Activated CD4-positive, alpha-beta T cell treated with anti-CD3 and anti-CD28 coated beads, Interleukin-2, amount 50 U/mL, for 1 hour (primary cell): ENCODE measurements around the gene SLC26A8.

ENCODE experiments used
- DNase-seq: peaks from one replicate; pipeline ENCODE4 v3.0.0-alpha.2; 2020

Gene SLC26A8

DNA sequence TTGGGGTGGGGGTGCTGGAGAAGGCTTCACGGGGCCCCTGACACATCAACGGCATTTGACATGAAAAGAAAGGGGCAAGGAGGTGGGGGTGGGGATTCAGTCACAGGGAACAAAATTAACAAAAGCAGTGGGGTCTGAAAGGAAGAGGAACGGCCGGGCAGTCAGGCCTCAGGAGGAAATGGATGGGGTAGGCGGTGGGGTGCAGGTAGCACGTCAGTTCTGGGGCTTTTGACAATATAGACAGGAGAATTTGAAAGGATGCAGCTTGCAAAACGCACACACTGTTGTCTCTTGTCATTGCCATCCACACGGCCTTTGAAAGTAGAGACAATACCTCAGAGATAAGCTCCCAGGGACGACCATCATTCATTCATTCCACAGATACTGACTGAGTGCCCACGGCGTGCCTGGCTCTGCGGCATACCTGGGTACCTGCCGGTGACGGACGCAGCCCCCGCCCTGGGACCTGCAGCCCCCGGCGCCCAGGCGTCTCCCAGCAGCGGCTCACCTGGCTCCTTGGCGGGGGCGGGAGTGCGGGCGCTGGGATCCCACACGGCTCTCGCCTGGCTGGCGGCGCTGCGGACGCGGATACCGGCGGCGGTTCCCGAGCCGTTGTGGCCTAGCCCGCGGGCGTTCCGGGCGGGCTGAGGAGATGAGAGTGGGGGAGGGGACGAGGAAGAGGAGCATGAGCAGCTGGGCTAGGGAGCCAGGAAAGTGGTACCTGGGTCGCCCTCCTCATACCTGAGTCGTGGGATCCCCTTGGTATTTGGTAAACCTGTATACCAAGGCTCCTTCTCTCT, at the start of gene SLC26A8:
Gene SLC26A8, minus strand, starts transcription at position 646 of the 800 bp plus-strand sequence. CDS start 4,934 bp downstream, outside the sequence.
- DNase-seq: no peak

GRCh38 chr6:36073587-36073986, 49.1 kb upstream of the SLC26A8 start:
- no peak for DNase-seq

DNA sequence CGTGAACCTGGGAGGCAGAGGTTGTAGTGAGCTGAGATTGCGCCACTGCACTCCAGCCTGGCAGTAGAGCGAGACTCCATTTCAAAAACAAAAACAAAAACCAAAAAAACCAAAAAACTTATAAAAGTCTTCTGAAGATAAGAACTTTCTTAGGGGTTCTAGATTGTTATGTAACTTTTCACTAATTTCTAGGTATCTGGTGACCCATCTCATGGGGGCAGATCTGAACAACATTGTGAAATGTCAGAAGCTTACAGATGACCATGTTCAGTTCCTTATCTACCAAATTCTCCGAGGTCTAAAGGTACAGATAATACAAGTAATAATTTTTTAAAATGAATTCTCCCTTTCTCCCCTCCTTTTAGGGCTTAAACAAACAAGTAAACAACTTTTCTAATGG, 48.2 kb upstream of the SLC26A8 start:
- no peak for DNase-seq

- DNase-seq: no peak
These were observed 47.3 kb upstream of the SLC26A8 start for GRCh38 chr6:36071714-36072113.

DNA sequence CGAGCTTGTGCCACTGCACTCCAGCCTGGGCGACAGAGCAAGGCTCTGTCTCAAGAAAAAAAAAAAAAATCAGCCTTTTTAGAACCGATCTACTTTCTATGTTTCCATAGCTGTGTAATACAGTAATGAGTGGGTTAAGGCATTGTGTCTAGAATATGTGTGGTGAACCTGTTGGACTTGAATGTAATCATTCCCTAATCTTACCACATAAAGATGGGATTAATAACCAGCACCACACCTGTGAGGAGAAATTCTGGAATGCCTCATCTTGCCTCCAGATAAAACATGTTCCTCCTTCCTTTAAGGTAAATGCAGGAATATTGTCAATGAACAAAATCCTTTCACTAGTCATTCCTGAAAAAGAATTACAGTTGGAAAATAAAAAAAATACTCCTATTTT, 46.8 kb upstream of the SLC26A8 start:
- DNase-seq: no peak

GRCh38 chr6:36070252-36070651, 45.8 kb upstream of the SLC26A8 start:
- DNase-seq: no peak

GRCh38 chr6:36069573-36069972, 45.1 kb upstream of the SLC26A8 start:
- DNase-seq: no peak

GRCh38 chr6:36068586-36068985, 44.1 kb upstream of the SLC26A8 start:
- DNase-seq: no peak

- DNase-seq: no peak
These were observed 43.6 kb upstream of the SLC26A8 start for GRCh38 chr6:36068012-36068392.

GRCh38 chr6:36067374-36068011, 43.1 kb upstream of the SLC26A8 start:
- no peak for DNase-seq

GRCh38 chr6:36066817-36067216, 42.4 kb upstream of the SLC26A8 start:
- no peak for DNase-seq

- DNase-seq: no peak
These were observed 41.5 kb upstream of the SLC26A8 start for GRCh38 chr6:36065916-36066315.

DNA sequence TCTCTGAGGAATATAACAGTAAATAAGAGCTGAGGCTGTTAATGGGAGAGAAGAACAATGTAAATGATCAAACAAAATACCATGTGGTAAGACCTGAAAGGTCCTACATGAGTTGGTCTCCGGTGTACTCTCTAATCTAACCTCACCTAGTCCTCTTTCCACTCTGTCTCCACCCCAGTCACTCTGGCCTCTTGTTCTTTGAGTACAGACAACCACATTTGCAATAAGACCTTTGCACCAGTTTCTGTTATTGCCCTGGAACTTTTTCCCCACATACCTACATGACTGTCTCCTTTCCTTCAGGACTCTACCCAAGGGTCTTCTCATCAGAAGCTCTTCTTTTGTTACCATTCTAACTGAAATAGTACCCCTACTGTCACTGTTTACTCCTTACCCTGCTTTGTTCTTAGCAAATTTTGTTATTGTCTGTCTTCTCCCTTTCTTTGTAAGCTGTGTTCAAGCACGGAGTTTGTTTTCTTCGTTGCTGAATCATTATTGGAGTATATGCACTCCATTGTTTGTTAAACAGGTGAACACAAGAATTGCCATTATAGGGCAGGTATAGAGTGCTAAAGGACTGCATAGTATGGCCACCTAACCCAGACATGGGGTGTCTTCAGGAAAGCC, 40.4 kb upstream of the SLC26A8 start:
- DNase-seq: no peak

DNA sequence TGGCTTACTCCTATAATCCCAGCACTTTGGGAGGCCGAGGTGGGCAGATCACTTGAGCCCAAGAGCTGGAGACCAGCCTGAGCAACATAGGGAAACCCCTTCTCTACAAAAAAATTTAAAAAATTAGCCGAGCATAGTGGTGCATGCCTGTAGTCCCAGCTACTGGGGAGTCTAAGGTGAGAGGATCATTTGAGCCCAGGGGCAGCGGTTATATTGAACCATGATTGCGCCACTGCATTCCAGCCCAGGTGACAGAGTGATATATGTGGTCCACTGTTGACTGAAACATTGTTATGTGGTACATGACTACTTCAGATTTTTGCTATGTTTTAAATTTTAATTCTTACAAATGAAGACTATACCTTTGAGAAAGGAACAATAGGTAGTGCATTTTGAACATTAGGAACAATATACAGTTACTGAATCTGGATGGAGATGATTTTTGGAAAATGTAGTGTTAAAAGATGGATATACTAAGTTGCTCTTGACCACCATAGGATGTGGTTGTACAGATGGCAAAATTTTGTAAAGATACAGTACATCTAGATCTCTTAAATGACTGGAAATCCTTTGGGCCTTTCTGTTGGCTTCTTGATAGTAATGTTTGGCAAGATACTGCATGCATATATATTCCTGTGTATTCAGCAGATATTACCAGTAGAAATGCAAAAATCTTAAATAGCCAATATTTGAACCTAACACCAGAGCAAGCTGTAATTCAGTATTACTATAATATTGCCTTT, 39.0 kb upstream of the SLC26A8 start:
- DNase-seq: no peak

- no peak for DNase-seq
These were observed 37.8 kb upstream of the SLC26A8 start for GRCh38 chr6:36062247-36062646.

DNA sequence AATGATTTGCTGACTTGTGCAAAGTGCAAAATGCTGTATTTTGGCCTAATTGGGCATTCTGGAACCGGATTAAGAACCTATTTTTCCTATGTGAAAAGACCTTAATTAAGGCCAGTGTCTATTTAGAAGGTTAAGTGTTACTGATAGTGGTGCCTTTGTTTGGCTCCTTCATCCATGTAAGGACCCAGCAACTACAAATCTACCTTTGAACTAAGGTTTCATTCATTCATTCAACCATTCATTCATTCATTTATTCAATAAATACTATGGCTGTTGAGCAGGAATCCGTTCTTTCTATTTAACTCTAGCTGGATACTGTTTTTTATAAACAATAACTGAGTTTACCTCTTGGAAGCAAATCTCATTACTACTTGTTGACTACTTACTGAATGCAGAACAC, 36.8 kb upstream of the SLC26A8 start:
- DNase-seq: no peak

DNA sequence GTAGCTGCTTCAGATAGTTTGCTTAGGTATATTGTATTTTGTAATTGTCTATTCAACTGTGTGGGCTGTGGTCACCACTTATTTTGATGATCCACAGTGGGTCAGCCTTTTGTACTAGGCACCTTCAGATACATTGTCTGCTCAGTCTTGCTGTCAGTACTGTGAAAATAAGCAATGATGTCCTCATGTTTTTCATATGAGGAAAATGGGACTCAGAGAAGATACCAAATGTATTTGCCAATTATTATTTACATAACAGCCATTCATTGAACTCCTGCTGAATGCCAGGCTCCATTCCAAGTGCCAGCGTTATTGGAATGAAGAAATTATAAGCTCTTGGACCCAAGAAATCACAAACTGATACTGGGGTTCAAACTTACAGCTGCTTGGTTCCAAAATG, 31.7 kb upstream of the SLC26A8 start:
- no peak for DNase-seq

GRCh38 chr6:36054956-36055355, 30.5 kb upstream of the SLC26A8 start:
- DNase-seq: no peak

GRCh38 chr6:36054415-36054814, 30.0 kb upstream of the SLC26A8 start:
- DNase-seq: no peak

DNA sequence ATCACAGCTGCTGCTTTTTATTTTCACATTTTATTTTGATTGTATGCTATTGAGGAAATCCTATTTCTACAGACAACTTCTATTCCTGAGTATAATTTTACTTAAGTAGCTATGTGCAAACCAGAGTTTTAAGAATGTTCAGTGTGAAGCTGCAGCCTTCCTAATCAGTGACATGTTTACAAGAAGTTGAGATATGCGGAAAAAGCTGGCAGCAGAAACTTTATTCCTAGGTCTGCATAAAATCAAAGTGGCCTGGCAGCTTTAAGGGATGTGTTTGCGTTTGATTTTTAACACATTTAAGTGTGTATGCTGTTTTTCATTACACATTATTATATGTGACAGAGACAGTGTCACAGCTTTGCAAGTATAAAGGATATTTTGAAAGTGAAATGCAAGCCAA, 29.4 kb upstream of the SLC26A8 start:
- no peak for DNase-seq

- DNase-seq: no peak
These were observed 27.7 kb upstream of the SLC26A8 start for GRCh38 chr6:36052097-36052496.

DNA sequence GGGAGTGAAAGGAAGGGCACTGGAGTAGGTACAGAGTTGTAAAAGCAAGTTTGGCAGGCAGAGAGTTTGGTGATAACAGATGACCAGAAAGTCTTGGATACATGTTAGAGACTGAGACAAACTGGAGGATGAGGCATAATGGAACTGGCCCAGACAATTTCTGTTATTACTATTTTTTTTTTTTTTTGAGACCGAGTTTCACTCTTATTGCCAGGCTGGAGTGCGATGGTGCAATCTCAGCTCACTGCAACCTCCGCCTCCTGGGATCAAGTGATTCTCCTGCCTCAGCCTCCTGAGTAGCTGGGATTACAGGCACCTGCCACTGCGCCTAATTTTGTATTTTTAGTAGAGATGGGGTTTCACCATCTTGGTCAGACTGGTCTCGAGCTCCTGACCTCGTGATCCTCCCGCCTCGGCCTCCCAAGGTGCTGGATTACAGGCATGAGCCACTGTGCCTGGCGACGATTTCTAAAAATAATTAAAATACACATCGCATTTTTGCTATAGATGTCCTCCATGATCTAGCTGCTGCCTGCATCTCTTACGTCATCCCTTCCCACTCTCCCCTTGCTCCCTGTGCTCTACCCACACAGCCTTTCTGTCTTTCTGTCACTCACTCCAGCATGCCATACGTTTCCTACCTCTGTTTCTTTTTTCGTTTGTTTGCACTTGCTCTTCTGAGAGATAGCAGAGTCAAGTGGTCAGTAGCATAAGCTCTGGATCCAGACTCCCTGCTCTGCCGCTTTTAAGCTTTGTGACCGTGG, 26.7 kb upstream of the SLC26A8 start:
- DNase-seq: no peak

DNA sequence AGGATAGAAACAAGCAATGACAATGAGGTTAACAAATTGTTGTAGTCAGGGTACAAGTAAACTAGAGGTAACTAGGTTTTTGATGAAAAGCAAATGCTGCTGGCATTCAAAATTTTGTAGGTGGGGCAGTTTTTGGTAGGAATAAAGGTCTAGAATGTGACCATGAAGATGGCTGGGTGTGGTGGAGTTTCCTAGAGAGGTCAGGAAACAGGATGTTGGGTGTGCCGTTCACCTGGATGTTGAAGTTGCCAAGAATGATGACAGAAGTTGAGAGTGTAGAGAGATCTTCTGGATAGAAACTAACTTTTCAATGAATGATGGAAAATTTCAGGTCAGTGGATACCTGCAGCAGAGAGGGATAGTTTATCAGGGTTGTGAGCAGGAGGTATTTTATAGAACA, 25.9 kb upstream of the SLC26A8 start:
- no peak for DNase-seq
